GM04504 (cell line): ENCODE measurements around the gene CCDC150.
"Not testable (repeated sequence)": the region's sequence is repeated elsewhere in the genome, so short reads cannot be mapped to it uniquely, and the experiment has no call there.

Experiments
- DNase-seq: peaks from one replicate; pipeline ENCODE4 v3.0.0-alpha.2; 2012; ENCODE audit warnings: low read depth

CCDC150 gene

DNA sequence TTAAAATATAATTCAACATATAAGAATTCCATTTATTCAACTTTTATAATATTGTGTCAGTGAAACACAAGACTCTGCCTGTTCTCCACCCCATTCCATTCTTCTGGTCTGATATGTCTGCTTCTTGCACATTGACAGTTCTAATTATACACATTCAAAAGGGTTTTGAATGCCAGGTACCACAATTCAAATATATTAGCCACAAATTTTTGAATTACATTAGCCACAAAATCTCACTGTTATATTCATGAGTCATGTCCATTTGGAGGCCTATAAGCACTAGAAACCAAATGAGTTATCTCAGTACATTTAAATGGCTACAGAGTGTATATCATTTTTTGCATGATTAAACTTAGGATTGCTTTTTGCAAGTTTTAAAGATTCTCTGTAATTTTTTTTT, 72.1 kb downstream of the CCDC150 start:
- DNase-seq, result no peak

DNA sequence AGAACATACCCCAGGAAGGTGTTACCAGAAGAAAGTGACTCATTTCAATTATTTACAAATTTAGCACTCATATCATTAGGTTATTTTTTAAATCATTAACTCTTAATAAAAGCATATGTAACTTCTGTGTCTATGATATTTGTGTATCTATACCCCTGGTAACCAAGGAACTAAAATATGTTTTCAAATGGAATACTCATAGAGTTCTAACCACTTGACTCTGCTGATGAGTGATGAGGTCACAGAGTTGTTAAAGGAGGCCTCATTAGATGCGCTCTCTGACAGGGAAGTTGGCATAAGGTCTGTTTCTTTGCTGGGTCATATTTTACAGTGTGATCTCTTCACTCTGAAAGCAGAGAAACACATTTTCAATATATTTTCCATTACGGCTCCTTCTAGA, 73.4 kb downstream of the CCDC150 start:
- no peak for DNase-seq

DNA sequence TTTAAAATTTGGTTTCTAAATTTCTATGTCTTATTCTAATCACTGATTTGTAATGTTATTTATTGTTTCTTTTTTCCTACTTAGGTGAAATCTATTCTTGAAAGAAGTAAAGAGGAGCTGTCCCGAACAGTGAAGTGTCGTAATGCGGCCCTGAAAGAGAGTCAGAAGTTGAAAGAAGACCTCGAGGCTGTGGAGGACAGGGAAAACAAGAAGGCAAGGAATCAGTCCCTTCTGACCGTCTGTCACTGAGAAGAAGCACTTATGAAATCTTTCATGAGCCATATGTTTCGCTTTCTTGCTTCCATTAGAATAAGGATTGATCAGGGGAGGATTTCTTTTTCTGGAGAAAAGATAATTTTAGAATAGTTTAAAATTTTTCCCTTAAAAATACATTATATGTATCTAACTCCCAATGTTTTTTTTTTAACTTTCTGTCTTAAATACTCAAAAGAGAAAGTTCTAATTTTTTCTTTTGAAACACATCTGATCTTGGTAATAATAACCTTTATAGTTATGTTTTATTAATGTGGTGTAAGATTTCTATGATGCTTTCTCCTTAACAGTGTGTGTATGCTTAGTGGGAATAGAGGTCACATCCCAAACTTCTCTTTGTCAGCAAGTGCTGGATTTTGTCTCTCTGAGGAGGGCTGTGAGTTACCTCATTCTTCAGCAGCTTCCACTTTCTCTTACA, 79.0 kb downstream of the CCDC150 start:
- no peak for DNase-seq

DNA sequence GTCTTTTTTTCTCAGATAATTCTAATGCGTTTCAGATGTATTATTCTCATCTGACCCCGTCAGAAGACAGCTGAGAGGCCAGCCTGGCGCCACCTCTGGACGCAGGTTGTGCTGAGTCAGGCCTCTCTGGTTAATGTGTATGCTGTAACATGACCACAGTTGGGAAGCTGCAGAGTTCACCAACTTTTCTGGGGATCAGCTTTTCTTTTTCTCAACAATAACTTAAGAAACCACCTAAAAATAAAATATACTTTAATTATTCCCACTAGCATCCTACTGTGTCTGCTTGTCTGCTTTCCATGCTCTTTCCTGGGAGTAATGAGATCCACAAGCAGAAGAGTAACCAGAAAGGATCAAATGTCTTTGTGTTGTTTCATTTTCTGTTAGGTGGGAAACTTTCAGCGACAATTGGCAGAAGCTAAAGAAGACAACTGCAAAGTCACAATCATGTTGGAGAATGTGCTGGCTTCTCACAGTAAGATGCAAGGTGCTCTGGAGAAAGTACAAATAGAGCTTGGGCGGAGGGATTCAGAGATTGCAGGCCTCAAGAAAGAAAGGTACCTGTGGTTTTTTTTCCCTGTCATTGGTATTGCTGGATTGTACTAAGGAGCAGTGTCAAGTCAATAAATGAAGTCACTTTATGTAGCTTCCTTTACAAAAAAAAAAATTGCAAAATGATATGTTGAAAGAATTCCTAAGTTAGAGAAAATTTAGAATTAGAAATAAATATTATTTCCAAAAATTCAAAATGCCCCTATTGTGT, 79.8 kb downstream of the CCDC150 start:
- DNase-seq, result peak; percentile 63

DNA sequence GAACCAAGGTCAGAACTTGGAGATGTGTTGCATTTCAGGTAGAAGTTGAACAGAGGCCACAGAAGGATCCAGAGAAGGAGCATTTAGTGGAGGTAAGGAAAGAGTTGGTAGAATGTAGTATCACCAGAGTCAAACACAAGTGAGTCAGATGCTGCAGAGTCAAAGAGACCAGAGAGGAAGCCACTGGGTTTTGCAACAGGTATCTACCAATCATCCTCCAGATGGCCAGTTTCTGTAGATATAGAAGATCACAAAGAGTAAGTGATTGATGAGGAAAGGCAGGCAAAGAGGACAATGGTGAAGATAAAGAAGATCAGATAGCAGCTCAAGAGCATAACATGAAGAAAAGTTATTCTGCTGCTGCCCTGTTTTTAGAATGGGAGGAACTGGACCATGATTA, 84.1 kb downstream of the CCDC150 start:
- no peak for DNase-seq

DNA sequence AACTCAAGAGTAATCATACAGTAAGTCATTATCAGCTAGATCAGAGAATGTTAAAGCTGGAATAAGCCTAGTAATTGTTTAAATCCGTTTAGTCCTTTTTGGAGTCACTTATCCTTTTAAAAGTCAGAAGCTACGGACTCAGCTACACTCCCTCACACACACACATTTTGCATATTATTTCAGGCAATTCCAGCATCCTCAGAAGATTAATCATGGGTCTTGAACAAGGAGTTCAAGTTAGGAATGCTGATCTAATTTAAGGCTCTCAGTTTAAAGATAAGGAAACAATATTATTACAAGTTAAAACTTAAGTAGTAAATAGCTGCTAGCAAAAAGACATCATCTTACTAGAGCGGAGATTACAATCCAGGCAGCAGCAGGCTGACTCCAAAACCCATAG, 85.7 kb downstream of the CCDC150 start:
- DNase-seq, result no peak

DNA sequence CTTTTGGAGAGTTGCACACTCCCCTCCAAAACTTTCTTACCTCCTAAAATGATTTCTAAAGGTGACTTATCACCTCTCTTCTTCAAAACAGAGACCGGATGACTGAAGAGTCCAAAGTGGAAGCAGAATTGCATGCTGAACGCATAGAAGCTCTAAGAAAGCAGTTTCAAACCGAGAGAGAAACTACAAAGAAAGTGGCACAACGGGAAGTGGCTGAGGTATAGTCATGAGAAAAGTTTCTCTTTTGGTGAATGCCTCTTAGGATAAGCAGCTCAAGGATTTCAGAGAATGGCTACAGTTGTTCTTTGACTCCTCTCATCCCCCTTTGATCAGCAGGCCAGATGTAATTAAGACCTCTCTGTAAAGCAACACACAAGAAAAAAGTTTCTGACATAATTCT, 86.4 kb downstream of the CCDC150 start:
- DNase-seq, result no peak

DNA sequence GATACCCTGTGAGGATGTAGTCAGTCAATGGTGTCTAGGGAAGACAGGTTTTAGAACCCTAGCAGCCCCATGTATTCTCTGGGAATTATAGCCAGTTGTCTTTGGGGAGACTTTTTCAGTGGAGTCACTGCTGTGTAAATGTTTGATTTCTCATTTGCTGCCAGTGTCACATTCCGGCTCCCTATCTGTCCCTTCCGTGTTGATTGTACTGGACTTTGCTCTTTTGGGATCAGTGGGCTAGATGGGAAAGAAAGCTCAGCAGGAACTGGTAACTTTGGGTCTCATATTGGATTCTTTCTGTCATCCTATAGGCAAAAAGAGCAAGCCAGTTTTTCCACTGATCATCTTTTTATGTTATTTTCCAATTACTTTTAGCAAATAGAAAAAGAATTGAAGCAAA, 89.9 kb downstream of the CCDC150 start:
- DNase-seq, result no peak

DNA sequence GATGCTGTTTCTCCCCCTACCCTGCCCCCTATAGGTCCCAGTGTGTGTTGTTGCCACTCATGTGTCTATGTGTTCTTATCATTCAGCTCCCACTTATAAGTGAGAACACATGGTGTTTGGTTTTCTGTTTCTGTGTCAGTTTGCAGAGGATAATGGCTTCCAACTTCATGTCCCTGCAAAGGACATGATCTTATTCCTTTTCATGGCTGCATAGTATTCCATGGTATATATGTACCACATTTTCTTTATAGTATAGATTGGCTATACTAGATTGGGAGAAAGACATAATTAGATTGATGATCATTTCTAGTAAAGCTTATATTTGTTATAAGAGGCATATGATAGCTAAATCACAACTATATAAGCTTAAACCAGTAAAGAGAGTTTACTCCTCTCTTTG, 97.1 kb downstream of the CCDC150 start:
- DNase-seq, result not testable (repeated sequence)

DNA sequence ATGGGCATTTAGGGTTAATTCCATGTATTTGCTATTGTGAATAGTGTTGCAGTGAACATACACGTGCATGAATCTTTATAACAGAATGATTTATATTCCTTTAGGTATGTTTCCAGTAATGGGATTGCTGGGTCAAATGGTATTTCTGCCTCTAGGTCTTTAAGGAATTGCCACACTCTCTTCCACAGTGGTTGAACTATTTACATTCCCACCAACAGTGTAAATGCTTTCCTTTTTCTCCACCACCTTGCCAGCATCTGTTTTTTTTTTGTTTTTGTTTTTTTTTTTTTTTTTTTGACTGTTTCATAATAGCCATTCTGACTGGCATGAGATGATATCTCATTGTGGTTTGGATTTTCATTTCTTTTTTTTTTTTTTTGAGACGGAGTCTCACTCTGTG, 97.5 kb downstream of the CCDC150 start:
- no peak for DNase-seq

DNA sequence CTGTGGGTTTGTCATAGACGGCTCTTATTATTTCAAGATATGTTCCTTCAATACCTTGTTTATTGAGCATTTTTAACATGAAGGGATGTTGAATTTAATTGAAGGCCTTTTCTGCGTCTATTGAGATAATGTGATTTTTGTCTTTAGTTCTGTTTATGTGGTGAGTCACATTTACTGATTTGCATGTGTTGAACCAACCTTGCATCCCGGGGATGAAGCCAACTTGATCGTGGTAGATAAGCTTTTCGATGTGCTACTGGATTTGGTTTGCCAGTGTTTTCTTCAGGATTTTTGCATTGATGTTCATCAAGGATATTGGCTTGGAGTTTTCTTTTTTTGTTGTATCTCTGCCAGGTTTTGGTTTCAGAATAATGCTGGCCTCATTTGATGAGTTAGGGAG, 99.5 kb downstream of the CCDC150 start:
- no peak for DNase-seq

DNA sequence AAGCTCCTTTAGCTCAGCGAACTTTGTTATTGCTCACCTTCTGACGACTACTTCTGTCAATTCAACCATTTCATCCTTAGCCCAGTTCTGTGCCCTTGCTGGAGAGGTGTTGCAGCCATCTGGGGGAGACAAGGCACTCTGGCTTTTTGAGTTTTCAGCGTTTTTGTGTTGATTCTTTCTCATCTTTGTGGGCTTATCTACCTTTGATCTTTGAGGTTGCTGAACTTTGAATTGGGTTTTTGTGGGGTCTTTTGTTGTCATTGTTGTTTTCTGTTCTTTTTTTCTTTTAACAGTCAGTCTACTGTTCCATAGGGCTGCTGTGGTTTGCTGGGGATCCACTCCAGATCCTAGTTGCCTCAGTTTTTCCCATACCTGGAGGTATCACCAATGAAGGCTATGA, 102.7 kb downstream of the CCDC150 start:
- DNase-seq, result no peak

DNA sequence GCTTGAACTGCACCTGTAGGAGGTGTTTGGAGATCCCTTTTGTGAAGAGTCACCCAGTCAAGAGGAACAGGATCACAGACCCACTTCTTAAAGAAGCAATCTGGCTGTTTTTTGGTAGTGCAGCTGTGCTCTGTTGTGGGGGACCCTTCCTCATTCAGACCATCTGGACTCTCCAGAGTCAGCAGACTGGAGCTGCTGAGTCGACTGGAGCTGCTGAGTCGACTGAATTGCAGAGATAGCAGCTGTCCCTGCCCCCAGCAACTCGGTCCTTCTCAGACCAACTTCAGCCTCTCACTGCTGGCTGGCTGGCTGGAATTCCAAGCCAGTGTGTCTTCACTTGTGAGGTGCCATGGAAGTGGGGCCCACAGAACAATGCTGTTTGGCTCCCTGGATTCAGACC, 103.2 kb downstream of the CCDC150 start:
- DNase-seq, result no peak

DNA sequence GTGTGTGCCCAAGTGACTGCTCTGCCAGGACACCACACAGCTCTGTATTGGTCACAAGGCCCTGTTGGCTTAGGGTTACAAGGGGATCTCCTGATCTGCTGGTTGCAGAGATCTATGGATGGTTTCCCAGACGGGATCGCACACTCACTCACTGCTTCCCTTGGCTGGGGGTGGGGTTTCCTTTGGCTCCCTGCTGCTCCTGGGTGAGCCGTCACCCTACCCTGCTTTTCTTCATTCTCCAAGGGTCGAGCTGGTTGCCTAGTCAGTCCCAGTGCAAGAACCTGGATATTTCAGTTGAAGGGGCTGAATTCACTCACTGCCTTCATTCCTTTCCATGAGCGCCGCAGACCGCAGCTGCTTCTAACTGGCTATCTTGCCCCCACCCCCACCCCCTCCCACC, 103.7 kb downstream of the CCDC150 start:
- DNase-seq, result no peak

DNA sequence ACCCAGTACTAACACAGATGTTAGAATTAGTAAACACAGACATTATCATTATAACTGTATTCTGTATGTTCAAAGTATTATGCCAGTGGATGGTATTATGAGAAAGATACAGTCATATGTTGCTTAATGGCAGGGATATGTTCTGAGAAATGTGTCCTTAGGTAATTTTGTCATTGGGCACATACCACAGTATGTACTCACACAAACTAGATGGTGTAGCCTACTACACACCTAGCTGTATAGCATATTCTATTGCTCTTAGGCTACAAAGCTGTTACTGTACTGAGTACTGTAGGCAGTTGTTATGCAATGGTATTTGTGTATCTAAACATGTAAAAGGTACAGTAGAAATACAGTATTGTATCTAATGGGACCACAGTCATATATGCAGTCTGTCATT, 106.2 kb downstream of the CCDC150 start:
- no peak for DNase-seq

DNA sequence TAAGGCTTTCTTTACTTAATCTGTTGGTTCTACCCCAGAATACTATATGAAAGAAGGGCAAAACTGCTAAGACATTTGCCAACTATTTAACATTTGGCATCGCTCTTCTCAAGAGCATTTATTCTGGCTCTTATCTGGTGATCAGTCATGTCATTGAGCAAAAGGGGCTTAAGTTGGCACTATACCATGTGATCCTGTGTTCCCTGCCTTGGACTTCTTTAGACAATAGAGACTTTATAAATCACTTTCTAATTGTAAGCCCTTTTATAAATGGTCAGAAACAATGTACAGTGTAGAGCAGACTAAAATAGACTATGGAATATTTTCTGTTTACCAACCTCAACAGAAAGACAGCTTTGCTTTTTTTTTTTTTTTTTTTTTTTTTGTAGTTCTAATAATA, 107.9 kb downstream of the CCDC150 start:
- DNase-seq, result no peak

DNA sequence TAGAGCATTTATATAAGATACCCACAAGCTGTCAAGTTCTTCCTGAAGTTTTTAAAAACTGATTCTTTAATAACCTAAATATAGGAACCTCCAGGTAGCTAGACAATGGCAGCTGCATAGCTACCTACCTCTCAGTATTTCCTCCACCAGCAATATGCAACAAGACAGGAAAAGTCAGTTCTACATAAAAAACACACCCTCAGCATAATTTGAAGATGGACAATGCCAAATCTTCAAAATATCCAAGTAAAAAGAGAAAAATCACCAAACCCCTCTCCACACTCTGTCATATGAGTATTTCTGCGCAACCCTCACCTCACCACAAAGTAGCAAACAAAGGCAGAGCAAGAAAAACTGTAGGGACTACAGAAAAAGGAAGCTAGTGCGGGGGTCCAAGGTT, 108.6 kb downstream of the CCDC150 start:
- DNase-seq, result no peak

DNA sequence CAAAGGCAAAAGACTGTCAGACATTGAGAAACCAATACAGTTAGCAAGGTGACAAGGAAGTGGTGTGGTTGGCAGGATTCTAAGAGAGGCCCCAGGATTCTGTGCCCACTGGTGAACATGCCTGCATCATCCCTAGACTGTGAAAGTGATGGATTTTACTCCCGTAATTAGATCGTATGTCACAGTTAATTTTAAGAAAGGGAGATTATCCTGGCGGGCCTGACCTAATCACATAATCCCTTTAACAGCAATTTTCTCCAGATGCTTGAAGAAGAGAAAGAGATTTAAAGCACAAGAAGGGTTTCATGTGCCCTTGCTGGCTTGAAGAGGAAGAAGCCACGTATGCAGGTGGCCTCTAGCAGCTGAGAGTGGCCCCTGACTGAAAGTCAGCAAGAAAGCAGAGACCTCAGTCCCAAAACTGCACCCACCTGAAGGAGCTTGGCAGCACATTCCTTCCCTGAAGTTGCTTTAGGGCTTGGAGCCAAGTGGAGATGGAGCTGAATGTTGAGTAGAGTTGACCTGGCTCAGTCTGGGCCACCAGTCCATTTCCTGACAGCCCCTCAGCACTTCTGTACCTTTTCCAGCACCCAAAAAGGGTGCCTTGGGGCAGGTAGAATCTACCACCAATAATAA, 110.9 kb downstream of the CCDC150 start:
- DNase-seq, result no peak

DNA sequence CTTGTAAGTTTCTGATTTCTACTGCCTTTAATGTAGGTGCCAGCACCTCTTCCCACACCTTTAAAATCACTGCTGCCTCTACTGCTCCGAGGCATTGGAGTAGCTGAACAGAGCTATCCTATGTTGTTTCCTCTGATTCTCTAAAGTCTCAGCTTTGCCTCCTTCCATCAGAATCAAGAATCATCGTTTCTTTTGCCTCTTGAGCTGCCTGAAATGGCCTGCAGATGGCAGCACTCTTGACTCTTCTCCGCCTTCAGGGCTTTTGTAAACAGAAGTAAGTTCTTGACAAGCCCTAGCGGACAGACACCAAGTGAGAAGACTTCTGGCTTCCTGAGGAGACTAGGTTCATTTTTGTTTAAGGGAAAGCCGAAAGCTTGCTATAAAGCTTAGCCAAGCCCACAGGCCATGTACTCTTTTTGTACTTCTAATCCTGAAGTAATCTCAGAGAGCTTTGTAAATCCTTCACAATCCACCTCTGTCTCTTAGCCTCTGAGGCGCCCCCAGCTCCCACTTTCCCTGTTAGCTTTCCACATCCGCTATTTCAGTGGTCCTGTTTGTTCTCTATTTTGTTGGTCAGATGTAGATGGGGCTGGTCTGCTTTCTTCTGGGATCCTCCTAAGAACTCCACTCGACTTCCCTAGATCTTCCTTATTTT, 111.6 kb downstream of the CCDC150 start:
- peak; percentile 43 for DNase-seq

DNA sequence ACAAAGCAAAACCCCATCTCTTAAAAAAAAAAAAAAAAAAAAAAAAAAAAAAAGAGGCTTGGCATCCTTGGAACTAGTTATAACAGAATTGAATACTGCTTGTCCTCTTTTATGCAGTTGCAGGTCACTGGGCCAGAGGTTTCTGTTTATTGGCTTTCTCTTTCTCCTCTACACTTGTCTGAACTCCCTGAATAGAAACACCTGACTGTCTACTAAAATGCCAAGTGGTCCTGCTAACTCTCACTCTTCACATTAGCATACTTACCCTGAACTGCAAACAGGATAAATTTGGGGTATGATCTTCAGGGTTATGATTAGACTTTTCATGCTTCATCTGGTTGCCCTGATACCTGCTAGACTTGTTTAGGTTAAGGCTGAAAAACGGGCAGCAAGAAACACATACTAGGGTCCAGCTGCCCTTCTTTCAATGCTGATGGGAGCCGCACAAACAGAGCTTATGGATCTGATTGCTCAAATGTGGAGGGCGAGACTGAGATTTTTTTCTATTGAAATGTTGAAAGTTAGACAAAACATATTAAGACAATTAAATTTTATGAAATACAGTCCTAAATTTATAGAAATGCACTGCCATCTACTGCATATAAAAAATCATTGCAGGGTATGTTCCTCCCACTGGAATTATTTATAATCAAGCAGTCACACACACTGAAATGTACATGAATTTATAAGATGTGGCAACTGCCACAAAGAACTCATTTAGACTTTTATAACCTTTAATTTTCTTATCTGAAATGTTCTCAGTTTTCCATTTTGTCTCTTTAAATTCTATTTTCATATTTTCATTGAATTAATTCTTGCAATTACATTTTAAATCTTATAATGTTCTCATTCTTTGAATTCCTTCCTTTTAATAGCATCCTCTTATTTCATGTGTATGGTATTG, 119.2 kb downstream of the CCDC150 start:
- peak; percentile 16 for DNase-seq

DNA sequence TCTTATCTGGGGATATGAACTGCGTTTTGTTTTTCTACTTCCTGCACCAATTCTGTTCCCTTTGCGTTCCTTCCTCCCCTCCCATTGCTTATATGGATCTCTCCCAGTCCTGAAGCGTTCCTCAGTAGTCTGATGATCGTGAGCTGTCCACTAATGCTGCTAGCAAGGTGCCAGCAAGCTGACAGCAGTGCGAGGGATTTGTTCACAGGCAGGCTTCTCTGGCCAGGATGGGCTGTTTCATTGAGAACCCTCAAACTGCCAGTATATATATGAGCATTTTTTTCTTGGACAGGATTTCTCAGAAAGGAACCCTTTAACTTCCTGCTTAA, 119.8 kb downstream of the CCDC150 start:
- no peak for DNase-seq

DNA sequence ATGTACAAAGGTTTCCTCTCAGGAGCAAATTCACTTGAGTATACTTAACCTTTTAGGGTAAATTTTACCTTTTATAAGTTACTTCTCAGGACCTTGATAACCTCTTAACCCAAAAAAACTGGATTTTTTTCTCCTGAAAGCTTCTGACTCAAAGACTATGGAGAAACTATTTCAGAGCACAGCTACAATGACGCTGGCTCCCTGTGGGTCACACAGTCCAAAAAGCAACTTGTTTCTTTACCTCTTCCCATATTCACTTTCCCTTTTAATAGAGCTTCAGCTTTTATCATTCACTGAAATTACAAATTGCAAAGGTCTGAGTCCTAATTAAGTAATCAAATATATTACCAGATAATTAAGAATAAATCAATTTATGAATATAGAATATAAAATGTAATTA, 127.6 kb downstream of the CCDC150 start:
- no peak for DNase-seq
